ENCODE data around the gene APBB1. TPM values are rescaled to one million over a fixed set of nuclear protein-coding genes. Genes with fewer than 3 reads are reported as not detected.

Gene APBB1
- total and polyA plus RNA-seq, 9 of the 15 experiments (the other 6 are each of a cell fraction or from before 2014, with no cell fraction given) = 0.04 to 0.73 (median 0.40) TPM

GRCh38 chr11:6357222-6357621, 61.7 kb downstream of the APBB1 start (continued):
- TF ChIP-seq, protein P1, sequence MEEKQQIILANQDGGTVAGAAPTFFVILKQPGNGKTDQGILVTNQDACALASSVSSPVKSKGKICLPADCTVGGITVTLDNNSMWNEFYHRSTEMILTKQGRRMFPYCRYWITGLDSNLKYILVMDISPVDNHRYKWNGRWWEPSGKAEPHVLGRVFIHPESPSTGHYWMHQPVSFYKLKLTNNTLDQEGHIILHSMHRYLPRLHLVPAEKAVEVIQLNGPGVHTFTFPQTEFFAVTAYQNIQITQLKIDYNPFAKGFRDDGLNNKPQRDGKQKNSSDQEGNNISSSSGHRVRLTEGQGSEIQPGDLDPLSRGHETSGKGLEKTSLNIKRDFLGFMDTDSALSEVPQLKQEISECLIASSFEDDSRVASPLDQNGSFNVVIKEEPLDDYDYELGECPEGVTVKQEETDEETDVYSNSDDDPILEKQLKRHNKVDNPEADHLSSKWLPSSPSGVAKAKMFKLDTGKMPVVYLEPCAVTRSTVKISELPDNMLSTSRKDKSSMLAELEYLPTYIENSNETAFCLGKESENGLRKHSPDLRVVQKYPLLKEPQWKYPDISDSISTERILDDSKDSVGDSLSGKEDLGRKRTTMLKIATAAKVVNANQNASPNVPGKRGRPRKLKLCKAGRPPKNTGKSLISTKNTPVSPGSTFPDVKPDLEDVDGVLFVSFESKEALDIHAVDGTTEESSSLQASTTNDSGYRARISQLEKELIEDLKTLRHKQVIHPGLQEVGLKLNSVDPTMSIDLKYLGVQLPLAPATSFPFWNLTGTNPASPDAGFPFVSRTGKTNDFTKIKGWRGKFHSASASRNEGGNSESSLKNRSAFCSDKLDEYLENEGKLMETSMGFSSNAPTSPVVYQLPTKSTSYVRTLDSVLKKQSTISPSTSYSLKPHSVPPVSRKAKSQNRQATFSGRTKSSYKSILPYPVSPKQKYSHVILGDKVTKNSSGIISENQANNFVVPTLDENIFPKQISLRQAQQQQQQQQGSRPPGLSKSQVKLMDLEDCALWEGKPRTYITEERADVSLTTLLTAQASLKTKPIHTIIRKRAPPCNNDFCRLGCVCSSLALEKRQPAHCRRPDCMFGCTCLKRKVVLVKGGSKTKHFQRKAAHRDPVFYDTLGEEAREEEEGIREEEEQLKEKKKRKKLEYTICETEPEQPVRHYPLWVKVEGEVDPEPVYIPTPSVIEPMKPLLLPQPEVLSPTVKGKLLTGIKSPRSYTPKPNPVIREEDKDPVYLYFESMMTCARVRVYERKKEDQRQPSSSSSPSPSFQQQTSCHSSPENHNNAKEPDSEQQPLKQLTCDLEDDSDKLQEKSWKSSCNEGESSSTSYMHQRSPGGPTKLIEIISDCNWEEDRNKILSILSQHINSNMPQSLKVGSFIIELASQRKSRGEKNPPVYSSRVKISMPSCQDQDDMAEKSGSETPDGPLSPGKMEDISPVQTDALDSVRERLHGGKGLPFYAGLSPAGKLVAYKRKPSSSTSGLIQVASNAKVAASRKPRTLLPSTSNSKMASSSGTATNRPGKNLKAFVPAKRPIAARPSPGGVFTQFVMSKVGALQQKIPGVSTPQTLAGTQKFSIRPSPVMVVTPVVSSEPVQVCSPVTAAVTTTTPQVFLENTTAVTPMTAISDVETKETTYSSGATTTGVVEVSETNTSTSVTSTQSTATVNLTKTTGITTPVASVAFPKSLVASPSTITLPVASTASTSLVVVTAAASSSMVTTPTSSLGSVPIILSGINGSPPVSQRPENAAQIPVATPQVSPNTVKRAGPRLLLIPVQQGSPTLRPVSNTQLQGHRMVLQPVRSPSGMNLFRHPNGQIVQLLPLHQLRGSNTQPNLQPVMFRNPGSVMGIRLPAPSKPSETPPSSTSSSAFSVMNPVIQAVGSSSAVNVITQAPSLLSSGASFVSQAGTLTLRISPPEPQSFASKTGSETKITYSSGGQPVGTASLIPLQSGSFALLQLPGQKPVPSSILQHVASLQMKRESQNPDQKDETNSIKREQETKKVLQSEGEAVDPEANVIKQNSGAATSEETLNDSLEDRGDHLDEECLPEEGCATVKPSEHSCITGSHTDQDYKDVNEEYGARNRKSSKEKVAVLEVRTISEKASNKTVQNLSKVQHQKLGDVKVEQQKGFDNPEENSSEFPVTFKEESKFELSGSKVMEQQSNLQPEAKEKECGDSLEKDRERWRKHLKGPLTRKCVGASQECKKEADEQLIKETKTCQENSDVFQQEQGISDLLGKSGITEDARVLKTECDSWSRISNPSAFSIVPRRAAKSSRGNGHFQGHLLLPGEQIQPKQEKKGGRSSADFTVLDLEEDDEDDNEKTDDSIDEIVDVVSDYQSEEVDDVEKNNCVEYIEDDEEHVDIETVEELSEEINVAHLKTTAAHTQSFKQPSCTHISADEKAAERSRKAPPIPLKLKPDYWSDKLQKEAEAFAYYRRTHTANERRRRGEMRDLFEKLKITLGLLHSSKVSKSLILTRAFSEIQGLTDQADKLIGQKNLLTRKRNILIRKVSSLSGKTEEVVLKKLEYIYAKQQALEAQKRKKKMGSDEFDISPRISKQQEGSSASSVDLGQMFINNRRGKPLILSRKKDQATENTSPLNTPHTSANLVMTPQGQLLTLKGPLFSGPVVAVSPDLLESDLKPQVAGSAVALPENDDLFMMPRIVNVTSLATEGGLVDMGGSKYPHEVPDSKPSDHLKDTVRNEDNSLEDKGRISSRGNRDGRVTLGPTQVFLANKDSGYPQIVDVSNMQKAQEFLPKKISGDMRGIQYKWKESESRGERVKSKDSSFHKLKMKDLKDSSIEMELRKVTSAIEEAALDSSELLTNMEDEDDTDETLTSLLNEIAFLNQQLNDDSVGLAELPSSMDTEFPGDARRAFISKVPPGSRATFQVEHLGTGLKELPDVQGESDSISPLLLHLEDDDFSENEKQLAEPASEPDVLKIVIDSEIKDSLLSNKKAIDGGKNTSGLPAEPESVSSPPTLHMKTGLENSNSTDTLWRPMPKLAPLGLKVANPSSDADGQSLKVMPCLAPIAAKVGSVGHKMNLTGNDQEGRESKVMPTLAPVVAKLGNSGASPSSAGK (IDR thresholded peaks at IDR 0.05) = no peak
- TF ChIP-seq, protein P2, sequence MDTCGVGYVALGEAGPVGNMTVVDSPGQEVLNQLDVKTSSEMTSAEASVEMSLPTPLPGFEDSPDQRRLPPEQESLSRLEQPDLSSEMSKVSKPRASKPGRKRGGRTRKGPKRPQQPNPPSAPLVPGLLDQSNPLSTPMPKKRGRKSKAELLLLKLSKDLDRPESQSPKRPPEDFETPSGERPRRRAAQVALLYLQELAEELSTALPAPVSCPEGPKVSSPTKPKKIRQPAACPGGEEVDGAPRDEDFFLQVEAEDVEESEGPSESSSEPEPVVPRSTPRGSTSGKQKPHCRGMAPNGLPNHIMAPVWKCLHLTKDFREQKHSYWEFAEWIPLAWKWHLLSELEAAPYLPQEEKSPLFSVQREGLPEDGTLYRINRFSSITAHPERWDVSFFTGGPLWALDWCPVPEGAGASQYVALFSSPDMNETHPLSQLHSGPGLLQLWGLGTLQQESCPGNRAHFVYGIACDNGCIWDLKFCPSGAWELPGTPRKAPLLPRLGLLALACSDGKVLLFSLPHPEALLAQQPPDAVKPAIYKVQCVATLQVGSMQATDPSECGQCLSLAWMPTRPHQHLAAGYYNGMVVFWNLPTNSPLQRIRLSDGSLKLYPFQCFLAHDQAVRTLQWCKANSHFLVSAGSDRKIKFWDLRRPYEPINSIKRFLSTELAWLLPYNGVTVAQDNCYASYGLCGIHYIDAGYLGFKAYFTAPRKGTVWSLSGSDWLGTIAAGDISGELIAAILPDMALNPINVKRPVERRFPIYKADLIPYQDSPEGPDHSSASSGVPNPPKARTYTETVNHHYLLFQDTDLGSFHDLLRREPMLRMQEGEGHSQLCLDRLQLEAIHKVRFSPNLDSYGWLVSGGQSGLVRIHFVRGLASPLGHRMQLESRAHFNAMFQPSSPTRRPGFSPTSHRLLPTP (IDR thresholded peaks at IDR 0.05; ENCODE audit: borderline replicate concordance, extremely low read depth, insufficient read length) = no peak
- TF ChIP-seq, protein P3, sequence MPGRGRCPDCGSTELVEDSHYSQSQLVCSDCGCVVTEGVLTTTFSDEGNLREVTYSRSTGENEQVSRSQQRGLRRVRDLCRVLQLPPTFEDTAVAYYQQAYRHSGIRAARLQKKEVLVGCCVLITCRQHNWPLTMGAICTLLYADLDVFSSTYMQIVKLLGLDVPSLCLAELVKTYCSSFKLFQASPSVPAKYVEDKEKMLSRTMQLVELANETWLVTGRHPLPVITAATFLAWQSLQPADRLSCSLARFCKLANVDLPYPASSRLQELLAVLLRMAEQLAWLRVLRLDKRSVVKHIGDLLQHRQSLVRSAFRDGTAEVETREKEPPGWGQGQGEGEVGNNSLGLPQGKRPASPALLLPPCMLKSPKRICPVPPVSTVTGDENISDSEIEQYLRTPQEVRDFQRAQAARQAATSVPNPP (IDR thresholded peaks at IDR 0.05; ENCODE audit: borderline replicate concordance, insufficient read depth, insufficient read length) = no peak
- TF ChIP-seq DIDO1 (tag; IDR thresholded peaks at IDR 0.05; ENCODE audit: low read depth) (no peak), LARP7 (IDR thresholded peaks at IDR 0.05) (no peak), HNRNPUL1 (IDR thresholded peaks at IDR 0.05; ENCODE audit: low read length) (no peak), SMARCC2 (IDR thresholded peaks at IDR 0.05; ENCODE audit: low read depth) (no peak), ARID1B (IDR thresholded peaks at IDR 0.05) (peak; percentile 49), ZNF174 (CRISPR knock-in tag; IDR thresholded peaks at IDR 0.05) (no peak), ZNF76 (CRISPR knock-in tag; IDR thresholded peaks at IDR 0.05; ENCODE audit: borderline replicate concordance) (no peak)
- TF ChIP-seq, protein P4, sequence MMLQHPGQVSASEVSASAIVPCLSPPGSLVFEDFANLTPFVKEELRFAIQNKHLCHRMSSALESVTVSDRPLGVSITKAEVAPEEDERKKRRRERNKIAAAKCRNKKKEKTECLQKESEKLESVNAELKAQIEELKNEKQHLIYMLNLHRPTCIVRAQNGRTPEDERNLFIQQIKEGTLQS (IDR thresholded peaks at IDR 0.05) = peak; percentile 89
- TF ChIP-seq, protein P4 (CRISPR knock-in tag; conservative IDR thresholded peaks at IDR 0.05) = no peak

Data from K562 (cell line).